ENCODE measurements around the gene CDH2.

DNA sequence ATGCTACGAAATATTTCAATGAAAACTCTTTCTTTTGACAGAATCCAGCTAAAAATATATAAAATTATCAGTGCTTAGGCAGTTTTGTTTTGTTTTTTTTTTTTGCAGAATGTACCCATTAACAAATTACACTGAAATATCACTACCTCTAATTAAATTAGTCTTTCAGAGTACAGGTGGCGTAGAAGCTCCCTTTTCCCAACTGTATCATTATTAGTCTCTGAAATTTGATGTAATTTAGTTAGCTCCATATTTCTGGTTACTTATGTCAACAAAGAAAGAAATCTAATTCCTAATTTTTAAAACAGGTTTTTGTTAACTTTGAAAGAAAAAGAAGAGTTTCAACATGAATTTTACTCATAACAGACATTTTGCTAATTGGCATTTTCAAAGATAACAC is 149.2 kb downstream of the CDH2 start:
- TF ChIP-seq POLR2AphosphoS5 (IDR thresholded peaks at IDR 0.05; ENCODE audit: borderline replicate concordance, low read depth, low read length), result no peak
- TF ChIP-seq EZH2 (IDR thresholded peaks at IDR 0.05), result no peak
- no peak for TF ChIP-seq FOXP2 (optimal IDR thresholded peaks at IDR 0.05; ENCODE audit: control extremely low read depth, extremely low read length, insufficient read depth)

Data from SK-N-MC (cell line).